Natural killer cell (primary cell): Measurements from ENCODE around the gene INTS3. TPM values are rescaled to one million over a fixed set of nuclear protein-coding genes. Genes with fewer than 3 reads are reported as not detected.
"Not testable (repeated sequence)": the region's sequence is repeated elsewhere in the genome, so short reads cannot be mapped to it uniquely, and the experiment has no call there.

Experiments used
- ATAC-seq, 3 donors: fragments of 150-1000 bp in 2 of 3; fragments of 200-7000 bp in 1 of 3; cut with Tn5 transposase; 1 replicate in 1 of 3; 2 replicates in 2 of 3; pipeline ENCODE4 v1.10.0; 2021; ENCODE audit warnings: mild to moderate bottlenecking in 2 of 3, moderate library complexity in 2 of 3
- DNase-seq, 2 donors: peaks; one replicate each; pipeline versions ENCODE4 v3.0.0 to v3.0.0-alpha.2; 2013 to 2021; ENCODE audit warnings: mixed read lengths in 1 of 2
- H3K27ac ChIP-seq: one replicate; pipeline ENCODE4 v1.5.1; 2013; ENCODE audit warnings: mild to moderate bottlenecking, low read length
- H3K27me3 ChIP-seq: one replicate; pipeline ENCODE4 v1.6.1; 2013; ENCODE audit warnings: low read length; ENCODE audit not compliant: control insufficient read depth, insufficient read depth
- H3K36me3 ChIP-seq: one replicate; pipeline ENCODE4 v1.6.1; 2013; ENCODE audit warnings: low read length; ENCODE audit not compliant: control insufficient read depth, insufficient read depth
- H3K4me1 ChIP-seq: one replicate; pipeline ENCODE4 v1.6.1; 2013; ENCODE audit warnings: low read length; ENCODE audit not compliant: control insufficient read depth, insufficient read depth
- H3K4me3 ChIP-seq: one replicate; pipeline ENCODE4 v1.5.1; 2013; ENCODE audit warnings: low read length
- H3K9me3 ChIP-seq: one replicate; pipeline ENCODE4 v1.6.1; 2013; ENCODE audit warnings: low read length; ENCODE audit not compliant: control insufficient read depth, insufficient read depth
- H3K27ac Mint-ChIP-seq, 2 donors: one replicate each; pipeline ENCODE4 v1.8.0; 2022; ENCODE audit warnings: mild to moderate bottlenecking in 2 of 2, mixed read lengths in 2 of 2, moderate library complexity in 1 of 2
- H3K27me3 Mint-ChIP-seq, 2 donors: one replicate each; pipeline ENCODE4 v1.8.0; 2022; ENCODE audit warnings: low read depth in 2 of 2, mixed read lengths in 2 of 2
- H3K36me3 Mint-ChIP-seq: one replicate; pipeline ENCODE4 v1.8.0; 2022; ENCODE audit warnings: mixed read lengths
- H3K4me1 Mint-ChIP-seq, 2 donors: one replicate each; pipeline ENCODE4 v1.8.0; 2022; ENCODE audit warnings: mixed read lengths in 2 of 2
- H3K4me3 Mint-ChIP-seq: one replicate; pipeline ENCODE4 v1.8.0; 2022; ENCODE audit warnings: mild to moderate bottlenecking, moderate library complexity, mixed read lengths
- H3K9me3 Mint-ChIP-seq, 2 donors: one replicate each; pipeline ENCODE4 v1.8.0; 2022; ENCODE audit warnings: mixed read lengths in 2 of 2
- CTCF ChIP-seq: fragments of 200-600 bp; IDR thresholded peaks from one replicate; pipeline ENCODE4 v1.8.0; 2022; ENCODE audit warnings: antibody characterized with exemption
- WGBS: methylation state at CpG from one replicate; pipeline ENCODE4 v1.1.7; 2013; ENCODE audit warnings: missing lambda C conversion rate; ENCODE audit not compliant: insufficient coverage; 5-methylcytosine and 5-hydroxymethylcytosine counted together
- intact Hi-C: fragments of 100-400 bp; cut with micrococcal nuclease; formaldehyde crosslinking; loops from one replicate; pipeline ENCODE4 v1.14.2; 2022
- total RNA-seq, 4 donors: library from RNA; stranded (reverse); fragments of 120-200 nt in 1 of 4; gene quantifications; one replicate each; pipeline versions ENCODE4 v1.2.3 to v1.2.4, GENCODE V29; 2013 to 2022

The INTS3 gene
- total RNA-seq, 3 donors from 2014 or later (not counting 1 experiment from before 2014, with no cell fraction given), result 44.3 to 55.3 (median 44.5) TPM

GRCh38 chr1:153778824-153779519 is 51.1 kb downstream of the INTS3 start:
- intact Hi-C loops, result loop anchor here (5.0 to 10.0 kb wide), 2 partner anchors 52 to 104 kb away; partner anchors contain the start of genes ILF2, INTS3 and NPR1
- no peak overlapping the region for H3K4me3 ChIP-seq
- DNase-seq (no peak), ATAC-seq (no peak)
- no peaks in the 10 kb centered on the region for H3K9me3 ChIP-seq
- H3K9me3 Mint-ChIP-seq, result no peaks in the 10 kb centered on the region
- TF ChIP-seq CTCF, result no peak
- no peaks in the 10 kb centered on the region for H3K36me3 Mint-ChIP-seq
- peak overlapping the region; percentile 37 for H3K4me3 Mint-ChIP-seq
- H3K4me1 Mint-ChIP-seq, result peaks cover 34 to 59% of the 10 kb centered on the region in 2 donors
- peaks cover 24% of the 10 kb centered on the region for H3K36me3 ChIP-seq
- no peak overlapping the region for H3K27ac ChIP-seq
- H3K27ac Mint-ChIP-seq, result peak overlapping the region; percentile 18 to 92
- WGBS, result 95% methylated on average over 18 of the region's 18 CpGs
- peaks cover 49% of the 10 kb centered on the region for H3K4me1 ChIP-seq
- no peaks in the 10 kb centered on the region for H3K27me3 ChIP-seq
- H3K27me3 Mint-ChIP-seq, result no peaks in the 10 kb centered on the region

GRCh38 chr1:153779781-153780541 is 52.1 kb downstream of the INTS3 start:
- WGBS, result 96% methylated on average over 17 of the region's 17 CpGs
- Histone ChIP-seq H3K4me3 (no peak overlapping the region), H3K4me1 (peaks cover 44% of the 10 kb centered on the region), H3K27ac (no peak overlapping the region), H3K36me3 (peaks cover 24% of the 10 kb centered on the region), H3K27me3 (no peaks in the 10 kb centered on the region), H3K9me3 (no peaks in the 10 kb centered on the region)
- DNase-seq (no peak), ATAC-seq (no peak)
- Mint-ChIP-seq H3K4me3 (no peak overlapping the region), H3K4me1 (peaks cover 24 to 49% of the 10 kb centered on the region in 2 donors), H3K9me3 (no peaks in the 10 kb centered on the region), H3K27me3 (no peaks in the 10 kb centered on the region), H3K27ac (peak overlapping the region; percentile 18 to 92), H3K36me3 (no peaks in the 10 kb centered on the region)
- intact Hi-C loops, result loop anchor here (5.0 to 10.0 kb wide), 2 partner anchors 53 to 105 kb away; partner anchors contain the start of genes ILF2, INTS3 and NPR1
- TF ChIP-seq CTCF, result no peak

- no peak overlapping the region for H3K27ac ChIP-seq
- H3K4me3 Mint-ChIP-seq, result no peak overlapping the region
- H3K27me3 Mint-ChIP-seq, result no peaks in the 10 kb centered on the region
- 98% methylated on average over 4 of the region's 4 CpGs for WGBS
- peak overlapping the region in 1 of 2 donors; percentile 33 for H3K27ac Mint-ChIP-seq
- peaks cover 23 to 47% of the 10 kb centered on the region in 2 donors for H3K4me1 Mint-ChIP-seq
- H3K36me3 Mint-ChIP-seq, result no peaks in the 10 kb centered on the region
- no peaks in the 10 kb centered on the region for H3K27me3 ChIP-seq
- H3K9me3 ChIP-seq, result no peaks in the 10 kb centered on the region
- no peaks in the 10 kb centered on the region for H3K9me3 Mint-ChIP-seq
- intact Hi-C loops, result no loop called here
- ATAC-seq (no peak), DNase-seq (no peak)
- H3K4me3 ChIP-seq, result no peak overlapping the region
- H3K4me1 ChIP-seq, result peaks cover 42% of the 10 kb centered on the region
- H3K36me3 ChIP-seq, result peaks cover 24% of the 10 kb centered on the region
- TF ChIP-seq CTCF, result no peak
Measured at GRCh38 chr1:153780551-153780950, 52.7 kb downstream of the INTS3 start.

- peak overlapping the region; percentile 89 to 96 for H3K27ac Mint-ChIP-seq
- peak overlapping the region; percentile 91 for H3K4me3 Mint-ChIP-seq
- WGBS, result 93% methylated on average over 7 of the region's 8 CpGs
- intact Hi-C loops, result loop anchor here (1.0 kb wide), 2 partner anchors 7 to 9 kb away; partner anchors contain the start of gene SLC27A3
- H3K4me1 ChIP-seq, result peaks cover 25% of the 10 kb centered on the region
- H3K9me3 ChIP-seq, H3K27me3 ChIP-seq, H3K36me3 Mint-ChIP-seq, H3K27me3 Mint-ChIP-seq, DNase-seq, H3K4me3 ChIP-seq, H3K9me3 Mint-ChIP-seq, ATAC-seq: not testable (repeated sequence)
- H3K27ac ChIP-seq, result peak overlapping the region; percentile 89
- H3K36me3 ChIP-seq, result peaks cover 24% of the 10 kb centered on the region
- peaks cover 11 to 30% of the 10 kb centered on the region in 2 donors for H3K4me1 Mint-ChIP-seq
Measured at GRCh38 chr1:153782648-153783047, 54.8 kb downstream of the INTS3 start.
